Mucosa of descending colon (tissue), 3 donors: ENCODE data around the gene PXDN. TPM values are rescaled to one million over a fixed set of nuclear protein-coding genes. Genes with fewer than 3 reads are reported as not detected.

ENCODE experiments used
- ATAC-seq: fragments of 200-7000 bp; cut with Tn5 transposase; one replicate; pipeline ENCODE4 v1.9.1; 2020; ENCODE audit warnings: mild to moderate bottlenecking, moderate library complexity
- DNase-seq, 3 donors: peaks; one replicate each; pipeline ENCODE4 v3.0.0-alpha.2; 2020
- H3K36me3 ChIP-seq: fragments of 200-600 bp; one replicate; pipeline ENCODE4 v1.8.0; 2021; ENCODE audit warnings: low read depth, mild to moderate bottlenecking
- H3K4me1 ChIP-seq: fragments of 200-600 bp; one replicate; pipeline ENCODE4 v1.8.0; 2021; ENCODE audit warnings: low read depth, mild to moderate bottlenecking
- H3K4me3 ChIP-seq: fragments of 200-600 bp; one replicate; pipeline ENCODE4 v1.8.0; 2021; ENCODE audit warnings: mild to moderate bottlenecking
- H3K9me3 ChIP-seq: fragments of 200-600 bp; one replicate; pipeline ENCODE4 v1.8.0; 2021; ENCODE audit warnings: mild to moderate bottlenecking
- intact Hi-C, 2 donors: fragments of 100-400 bp; cut with DNase I in 1 of 2; cut with micrococcal nuclease in 1 of 2; formaldehyde crosslinking; loops; one replicate each; pipeline versions ENCODE4 v1.11.0 to v1.11.1; 2022; cut with DNase I, micrococcal nuclease
- total RNA-seq, 3 donors: library from RNA; stranded (reverse); fragmentation: NEBNext Ultra II Directional in 2 of 3; extraction: Animal tissue kit (Norgen Biotek cat#: 25700) in 2 of 3; gene quantifications; one replicate each; pipeline versions ENCODE4 v1.2.1 to v1.2.4, GENCODE V29; 2021 to 2023
- TF ChIP-seq, protein P1 (sequence below): fragments of 200-600 bp; IDR thresholded peaks from one replicate; pipeline ENCODE4 v1.8.0; 2022; ENCODE audit warnings: antibody characterized with exemption, mild to moderate bottlenecking
- donor health status: DM: no; HTN: no; CAD: no; lungs with moderate emphysema.
- donor health status: DM: no; HTN: no; CAD: no.
- donor health status: DM: no; HTN: yes; CAD: no.

The PXDN gene
- total RNA-seq, 3 donors from 2014 or later = 9.3 to 52.4 (median 11.9) TPM

DNA sequence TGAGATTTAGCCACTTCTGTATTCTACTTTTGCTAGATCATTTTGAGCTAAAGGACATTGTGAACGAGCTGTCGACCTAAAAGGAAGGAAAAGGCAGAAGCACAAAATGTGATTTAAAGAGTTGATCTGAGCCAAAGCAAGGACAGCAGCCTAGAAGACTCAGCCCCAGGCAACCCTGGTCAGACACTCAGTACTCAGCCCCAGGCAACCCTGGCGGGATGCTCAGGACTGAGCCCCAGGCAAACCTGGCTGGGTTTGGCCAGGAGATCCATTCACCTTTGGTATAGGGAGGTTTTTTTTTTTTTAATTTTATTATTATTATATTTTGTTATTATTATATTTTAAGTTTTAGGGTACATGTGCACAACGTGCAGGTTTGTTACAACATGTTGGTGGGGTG, 34.3 kb upstream of the PXDN start:
- intact Hi-C loops = no loop called here
- TF ChIP-seq, protein P1, sequence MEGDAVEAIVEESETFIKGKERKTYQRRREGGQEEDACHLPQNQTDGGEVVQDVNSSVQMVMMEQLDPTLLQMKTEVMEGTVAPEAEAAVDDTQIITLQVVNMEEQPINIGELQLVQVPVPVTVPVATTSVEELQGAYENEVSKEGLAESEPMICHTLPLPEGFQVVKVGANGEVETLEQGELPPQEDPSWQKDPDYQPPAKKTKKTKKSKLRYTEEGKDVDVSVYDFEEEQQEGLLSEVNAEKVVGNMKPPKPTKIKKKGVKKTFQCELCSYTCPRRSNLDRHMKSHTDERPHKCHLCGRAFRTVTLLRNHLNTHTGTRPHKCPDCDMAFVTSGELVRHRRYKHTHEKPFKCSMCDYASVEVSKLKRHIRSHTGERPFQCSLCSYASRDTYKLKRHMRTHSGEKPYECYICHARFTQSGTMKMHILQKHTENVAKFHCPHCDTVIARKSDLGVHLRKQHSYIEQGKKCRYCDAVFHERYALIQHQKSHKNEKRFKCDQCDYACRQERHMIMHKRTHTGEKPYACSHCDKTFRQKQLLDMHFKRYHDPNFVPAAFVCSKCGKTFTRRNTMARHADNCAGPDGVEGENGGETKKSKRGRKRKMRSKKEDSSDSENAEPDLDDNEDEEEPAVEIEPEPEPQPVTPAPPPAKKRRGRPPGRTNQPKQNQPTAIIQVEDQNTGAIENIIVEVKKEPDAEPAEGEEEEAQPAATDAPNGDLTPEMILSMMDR = no peak
- no peaks in the 10 kb centered on the region for H3K9me3 ChIP-seq

DNA sequence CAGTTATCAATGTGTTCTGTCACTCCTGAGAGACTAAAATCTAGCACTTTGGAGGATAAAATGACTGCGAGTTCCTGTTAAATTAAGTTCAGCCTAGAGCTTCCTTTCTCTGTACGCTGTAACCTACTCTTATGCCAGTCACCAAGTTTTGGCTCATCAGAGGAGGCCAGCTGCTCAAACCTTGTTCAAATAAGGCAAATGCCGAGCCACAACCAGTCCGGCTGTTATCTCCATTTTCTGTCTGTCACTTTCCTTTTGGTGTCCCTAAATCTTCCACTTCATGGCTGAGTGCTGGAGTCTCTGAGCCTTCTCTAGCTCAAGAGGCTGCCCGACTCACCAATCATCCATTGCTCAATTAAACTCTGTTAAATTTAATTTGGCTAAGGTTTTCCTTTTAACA, 33.5 kb upstream of the PXDN start:
- H3K9me3 ChIP-seq = no peaks in the 10 kb centered on the region
- TF ChIP-seq, protein P1 = no peak

More for the DNA sequence above, 34.3 kb upstream of the PXDN start:
- ATAC-seq (no peak), DNase-seq (no peak)
- Histone ChIP-seq H3K36me3 (no peaks in the 10 kb centered on the region), H3K4me3 (no peak overlapping the region), H3K4me1 (no peaks in the 10 kb centered on the region)

DNA sequence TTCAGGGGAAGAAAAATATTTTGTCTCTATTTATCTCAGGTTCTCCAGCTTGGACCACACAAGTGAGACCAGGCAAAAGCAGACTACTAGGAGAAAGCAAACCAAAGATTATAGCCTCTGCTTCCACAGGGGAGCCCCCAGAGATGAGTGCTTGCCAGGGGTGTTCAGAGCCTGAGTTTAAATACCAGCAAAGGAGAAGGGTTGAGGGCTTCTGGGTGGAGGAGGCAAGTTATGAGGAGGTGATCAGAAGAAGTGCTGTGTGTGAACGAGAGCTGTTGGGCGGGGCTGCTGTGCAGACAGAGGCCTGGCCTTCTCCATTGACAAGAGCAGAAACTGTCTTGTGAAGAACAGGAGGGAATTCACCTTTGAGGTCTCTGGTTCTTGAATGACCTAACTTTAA, 32.8 kb upstream of the PXDN start:
- intact Hi-C loops = no loop called here
- no peak for DNase-seq
- no peak overlapping the region for H3K4me3 ChIP-seq
- no peak for ATAC-seq
- H3K9me3 ChIP-seq = no peaks in the 10 kb centered on the region
- H3K4me1 ChIP-seq = no peaks in the 10 kb centered on the region
- H3K36me3 ChIP-seq = no peaks in the 10 kb centered on the region
- TF ChIP-seq, protein P1 = no peak

More for the DNA sequence above, 33.5 kb upstream of the PXDN start:
- Histone ChIP-seq H3K4me1 (no peaks in the 10 kb centered on the region), H3K4me3 (no peak overlapping the region), H3K36me3 (no peaks in the 10 kb centered on the region)
- intact Hi-C loops = no loop called here
- no peak for ATAC-seq
- DNase-seq = no peak

DNA sequence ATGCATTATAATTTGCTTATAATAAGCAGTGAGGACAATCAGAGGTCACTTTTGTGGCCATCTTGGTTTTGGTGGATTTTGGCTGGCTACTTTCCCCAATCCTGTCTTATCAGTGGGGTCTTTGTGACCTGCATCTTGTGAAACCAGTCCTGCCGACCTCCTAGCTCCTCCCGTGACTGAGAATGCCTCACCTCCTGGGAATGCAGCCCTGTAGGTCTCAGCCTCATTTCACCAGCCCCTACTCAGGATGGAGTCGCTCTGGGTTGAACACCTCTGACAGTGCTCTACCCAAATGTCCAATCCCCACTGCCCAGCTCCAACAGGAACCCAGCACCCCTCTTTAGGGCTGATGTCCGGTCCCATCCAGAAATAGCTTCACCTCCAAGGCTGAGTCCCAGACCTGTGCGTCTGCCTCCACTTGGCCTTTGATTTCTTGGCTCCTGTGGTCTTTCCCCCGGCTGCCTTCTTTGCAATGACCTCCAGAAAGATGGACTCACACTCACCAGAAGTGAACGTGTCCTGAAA, 31.3 kb upstream of the PXDN start:
- no peak for ATAC-seq
- intact Hi-C loops = no loop called here
- H3K4me1 ChIP-seq = no peaks in the 10 kb centered on the region
- H3K36me3 ChIP-seq = no peaks in the 10 kb centered on the region
- TF ChIP-seq, protein P1 = no peak
- H3K9me3 ChIP-seq = no peaks in the 10 kb centered on the region
- no peak overlapping the region for H3K4me3 ChIP-seq
- DNase-seq = no peak

DNA sequence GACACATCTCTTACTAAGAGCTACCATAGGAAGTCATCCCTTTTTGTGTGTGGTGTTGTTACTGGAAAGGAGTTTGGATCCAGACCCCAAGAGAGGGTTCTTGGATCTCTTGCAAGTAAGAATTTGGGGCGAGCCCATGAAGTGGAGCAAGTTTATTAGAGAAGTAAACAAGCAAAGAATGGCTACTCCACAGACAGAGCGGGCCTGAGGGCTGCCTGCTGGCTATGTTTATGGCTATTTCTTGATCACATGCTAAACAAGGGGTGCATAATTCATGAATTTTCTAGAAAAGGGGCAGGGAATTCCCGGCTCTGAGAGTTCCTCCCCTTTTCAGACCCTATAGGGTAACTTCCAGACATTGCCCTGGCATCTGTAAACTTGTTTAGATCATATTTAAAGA, 30.6 kb upstream of the PXDN start:
- Histone ChIP-seq H3K4me1 (no peaks in the 10 kb centered on the region), H3K36me3 (no peaks in the 10 kb centered on the region), H3K4me3 (no peak overlapping the region), H3K9me3 (no peaks in the 10 kb centered on the region)
- no peak for ATAC-seq
- no peak for DNase-seq
- intact Hi-C loops = no loop called here
- TF ChIP-seq, protein P1 = no peak

DNA sequence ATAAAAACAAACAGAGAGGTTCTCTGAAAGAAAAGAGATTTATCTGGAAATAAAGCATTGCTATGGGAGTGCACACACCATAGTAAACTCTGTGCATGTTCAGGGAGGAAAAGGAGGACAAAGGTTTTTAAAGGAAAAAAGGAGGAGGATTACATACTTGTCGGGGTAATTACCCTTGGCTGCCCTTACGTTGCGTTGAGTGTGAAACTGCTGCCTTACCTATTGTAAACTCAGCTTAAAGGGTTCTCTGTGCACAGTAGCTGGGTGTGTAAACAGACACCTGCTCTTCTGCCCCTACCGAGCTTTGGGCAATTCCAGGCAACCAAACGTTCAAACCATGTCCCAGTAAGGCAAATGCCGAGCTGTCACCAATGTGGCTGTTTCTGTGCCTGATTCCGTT, 29.6 kb upstream of the PXDN start:
- Histone ChIP-seq H3K36me3 (no peaks in the 10 kb centered on the region), H3K4me3 (no peak overlapping the region), H3K9me3 (no peaks in the 10 kb centered on the region), H3K4me1 (no peaks in the 10 kb centered on the region)
- ATAC-seq (peak; percentile 41), DNase-seq (peak in 1 of 3 donors; percentile 31)
- intact Hi-C loops = no loop called here
- TF ChIP-seq, protein P1 = no peak
